Measurements from ENCODE around the gene MICALL2. TPM values are rescaled to one million over a fixed set of nuclear protein-coding genes. Genes with fewer than 3 reads are reported as not detected.

Gene MICALL2
- total RNA-seq, 1 donor from 2014 or later: 76.5 TPM

- Histone ChIP-seq H3K4me3 (no peak overlapping the region), H3K36me3 (no peaks in the 10 kb centered on the region), H3K27ac (no peak overlapping the region), H3K9me3 (peaks cover 5 to 9% of the 10 kb centered on the region in 2 donors), H3K27me3 (no peaks in the 10 kb centered on the region), H3K4me1 (no peaks in the 10 kb centered on the region)
- intact Hi-C loops (cut with DNase I): no loop called here
- no peak for TF ChIP-seq CTCF (IDR thresholded peaks at IDR 0.05)
- DNase-seq (ENCODE audit: low spot score in 2 of 2): no peak
Measured at GRCh38 chr7:1400371-1400770, 58.9 kb downstream of the MICALL2 start.

GRCh38 chr7:1397491-1398327 is 61.6 kb downstream of the MICALL2 start:
- no peak overlapping the region for H3K4me3 ChIP-seq
- TF ChIP-seq CTCF (IDR thresholded peaks at IDR 0.05): no peak
- peaks cover 5 to 9% of the 10 kb centered on the region in 2 donors for H3K9me3 ChIP-seq
- no peaks in the 10 kb centered on the region for H3K36me3 ChIP-seq
- no peaks in the 10 kb centered on the region for H3K4me1 ChIP-seq
- intact Hi-C loops (cut with DNase I): no loop called here
- no peaks in the 10 kb centered on the region for H3K27me3 ChIP-seq
- H3K27ac ChIP-seq: no peak overlapping the region
- DNase-seq (ENCODE audit: low spot score in 2 of 2): no peak

- no peak for DNase-seq (ENCODE audit: low spot score in 2 of 2)
- Histone ChIP-seq H3K27ac (no peak overlapping the region), H3K4me3 (no peak overlapping the region), H3K27me3 (no peaks in the 10 kb centered on the region), H3K9me3 (peaks cover 0 to 3% of the 10 kb centered on the region in 2 donors), H3K4me1 (no peaks in the 10 kb centered on the region), H3K36me3 (no peaks in the 10 kb centered on the region)
- TF ChIP-seq CTCF (IDR thresholded peaks at IDR 0.05): no peak
- intact Hi-C loops (cut with DNase I): no loop called here
Measured at GRCh38 chr7:1396195-1396594, 63.1 kb downstream of the MICALL2 start.

GRCh38 chr7:1395211-1396070 is 63.8 kb downstream of the MICALL2 start:
- peaks cover 0 to 3% of the 10 kb centered on the region in 2 donors for H3K9me3 ChIP-seq
- H3K4me1 ChIP-seq: no peaks in the 10 kb centered on the region
- no peak overlapping the region for H3K27ac ChIP-seq
- intact Hi-C loops (cut with DNase I): no loop called here
- no peak for TF ChIP-seq CTCF (IDR thresholded peaks at IDR 0.05)
- H3K27me3 ChIP-seq: no peaks in the 10 kb centered on the region
- DNase-seq (ENCODE audit: low spot score in 2 of 2): no peak
- no peak overlapping the region for H3K4me3 ChIP-seq
- no peaks in the 10 kb centered on the region for H3K36me3 ChIP-seq

- no peak for TF ChIP-seq CTCF (IDR thresholded peaks at IDR 0.05)
- peaks cover 0 to 3% of the 10 kb centered on the region in 2 donors for H3K9me3 ChIP-seq
Measured at GRCh38 chr7:1394371-1394770, 64.9 kb downstream of the MICALL2 start.

More at GRCh38 chr7:1394371-1394770, 64.9 kb downstream of the MICALL2 start:
- intact Hi-C loops (cut with DNase I): no loop called here
- no peaks in the 10 kb centered on the region for H3K36me3 ChIP-seq
- no peaks in the 10 kb centered on the region for H3K4me1 ChIP-seq
- H3K4me3 ChIP-seq: no peak overlapping the region
- H3K27ac ChIP-seq: no peak overlapping the region
- no peaks in the 10 kb centered on the region for H3K27me3 ChIP-seq
- DNase-seq (ENCODE audit: low spot score in 2 of 2): no peak
